ENCODE data around the gene SPACA4.
A peak's percentile ranks its signal among the peaks of the same experiment; 100 is the strongest.
"Not testable (repeated sequence)": the region's sequence is repeated elsewhere in the genome, so short reads cannot be mapped to it uniquely, and the experiment has no call there.

SPACA4 gene, protein sequence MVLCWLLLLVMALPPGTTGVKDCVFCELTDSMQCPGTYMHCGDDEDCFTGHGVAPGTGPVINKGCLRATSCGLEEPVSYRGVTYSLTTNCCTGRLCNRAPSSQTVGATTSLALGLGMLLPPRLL

DNA sequence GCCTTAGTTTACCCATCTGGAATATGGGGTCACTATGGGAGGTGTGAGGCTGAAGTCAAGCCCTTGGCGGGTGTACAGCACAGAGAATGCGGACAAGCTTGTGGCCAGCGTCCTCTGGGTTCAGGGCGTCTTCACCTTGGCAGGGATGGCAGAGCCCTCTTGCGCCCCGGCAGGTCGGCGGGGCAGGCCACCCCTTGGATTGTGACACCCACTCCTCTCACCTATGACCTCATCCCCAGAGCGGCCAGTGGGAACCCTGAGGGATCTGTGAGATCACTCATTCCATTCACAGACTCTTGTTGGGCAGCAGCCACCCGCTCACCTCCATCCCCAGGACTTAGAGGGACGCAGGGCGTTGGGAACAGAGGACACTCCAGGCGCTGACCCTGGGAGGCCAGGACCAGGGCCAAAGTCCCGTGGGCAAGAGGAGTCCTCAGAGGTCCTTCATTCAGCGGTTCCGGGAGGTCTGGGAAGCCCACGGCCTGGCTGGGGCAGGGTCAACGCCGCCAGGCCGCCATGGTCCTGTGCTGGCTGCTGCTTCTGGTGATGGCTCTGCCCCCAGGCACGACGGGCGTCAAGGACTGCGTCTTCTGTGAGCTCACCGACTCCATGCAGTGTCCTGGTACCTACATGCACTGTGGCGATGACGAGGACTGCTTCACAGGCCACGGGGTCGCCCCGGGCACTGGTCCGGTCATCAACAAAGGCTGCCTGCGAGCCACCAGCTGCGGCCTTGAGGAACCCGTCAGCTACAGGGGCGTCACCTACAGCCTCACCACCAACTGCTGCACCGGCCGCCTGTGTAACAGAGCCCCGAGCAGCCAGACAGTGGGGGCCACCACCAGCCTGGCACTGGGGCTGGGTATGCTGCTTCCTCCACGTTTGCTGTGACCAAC lies at the start of gene SPACA4:
TSS of gene SPACA4 (plus strand) at position 280 of the 896 bp plus-strand sequence. CDS start at position 517, 237 bp downstream.
- no peak within 1 kb of the TSS for H3K4me3 ChIP-seq (ENCODE audit: low read depth, low read length)

DNA sequence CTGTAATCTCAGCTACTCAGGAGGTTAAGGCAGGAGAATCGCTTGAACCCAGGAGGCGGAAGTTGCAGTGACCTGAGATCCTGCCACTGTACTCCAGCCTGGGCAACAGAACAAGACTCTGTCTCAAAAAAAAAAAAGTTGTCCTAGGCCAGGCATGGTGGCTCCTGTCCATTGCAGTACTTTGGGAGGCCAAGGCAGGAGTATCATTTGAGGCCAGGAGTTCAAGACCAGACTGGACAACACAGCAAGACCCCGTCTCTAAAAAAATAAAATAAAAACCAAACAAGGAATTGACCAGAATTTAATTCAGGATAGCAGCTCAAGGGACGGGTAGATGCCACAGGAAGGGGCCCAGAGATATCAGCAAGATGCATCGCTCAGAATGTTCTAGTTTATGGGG lies 49.7 kb upstream of the SPACA4 start:
- no peak overlapping the region for H3K4me3 ChIP-seq (ENCODE audit: low read depth, low read length)

GRCh38 chr19:48558018-48558684 lies 48.4 kb upstream of the SPACA4 start:
- no peak overlapping the region for H3K4me3 ChIP-seq (ENCODE audit: low read depth, low read length)

DNA sequence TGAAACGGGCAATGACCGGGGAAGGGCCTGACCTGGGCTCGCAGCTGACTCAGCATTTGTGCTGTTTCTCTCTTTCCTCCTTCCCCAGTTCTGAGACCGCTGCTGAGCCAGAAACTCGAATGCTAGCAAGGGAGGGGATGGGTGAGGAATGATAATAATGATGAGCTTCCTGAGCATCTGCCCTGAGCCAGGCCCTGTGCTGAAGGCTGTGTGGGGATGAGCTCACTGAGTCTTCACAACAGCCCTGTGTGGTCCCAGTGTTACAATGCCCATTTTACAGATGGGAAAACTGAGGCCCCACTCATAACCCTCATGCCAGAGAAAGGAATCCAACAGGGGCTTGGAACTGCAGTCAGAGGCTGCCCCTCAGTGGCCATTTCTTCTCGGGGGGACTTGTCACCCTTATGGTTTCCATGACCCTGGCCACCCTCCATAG lies 46.4 kb upstream of the SPACA4 start:
- H3K4me3 ChIP-seq (ENCODE audit: low read depth, low read length): no peak overlapping the region

- no peak overlapping the region for H3K4me3 ChIP-seq (ENCODE audit: low read depth, low read length)
Measured at GRCh38 chr19:48561412-48561811, 45.1 kb upstream of the SPACA4 start.

DNA sequence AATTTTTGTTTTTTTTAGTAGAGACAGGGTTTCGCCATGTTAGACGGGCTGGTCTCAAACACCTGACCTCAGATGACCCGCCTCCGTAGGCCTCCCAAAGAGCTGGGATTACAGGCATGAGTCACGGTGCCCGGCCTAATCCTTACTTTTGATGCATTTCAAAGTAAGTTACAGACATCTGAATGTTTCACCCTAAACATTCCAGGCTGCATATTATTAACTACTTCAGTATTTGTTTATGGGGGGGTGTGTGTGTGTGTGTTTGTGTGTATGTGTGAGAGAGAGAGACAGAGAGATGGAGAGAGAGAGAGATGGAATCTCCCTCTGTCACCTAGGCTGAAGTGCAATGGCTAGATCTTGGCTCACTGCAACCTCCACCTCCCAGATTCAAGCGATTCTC lies 41.5 kb upstream of the SPACA4 start:
- H3K4me3 ChIP-seq (ENCODE audit: low read depth, low read length): no peak overlapping the region

DNA sequence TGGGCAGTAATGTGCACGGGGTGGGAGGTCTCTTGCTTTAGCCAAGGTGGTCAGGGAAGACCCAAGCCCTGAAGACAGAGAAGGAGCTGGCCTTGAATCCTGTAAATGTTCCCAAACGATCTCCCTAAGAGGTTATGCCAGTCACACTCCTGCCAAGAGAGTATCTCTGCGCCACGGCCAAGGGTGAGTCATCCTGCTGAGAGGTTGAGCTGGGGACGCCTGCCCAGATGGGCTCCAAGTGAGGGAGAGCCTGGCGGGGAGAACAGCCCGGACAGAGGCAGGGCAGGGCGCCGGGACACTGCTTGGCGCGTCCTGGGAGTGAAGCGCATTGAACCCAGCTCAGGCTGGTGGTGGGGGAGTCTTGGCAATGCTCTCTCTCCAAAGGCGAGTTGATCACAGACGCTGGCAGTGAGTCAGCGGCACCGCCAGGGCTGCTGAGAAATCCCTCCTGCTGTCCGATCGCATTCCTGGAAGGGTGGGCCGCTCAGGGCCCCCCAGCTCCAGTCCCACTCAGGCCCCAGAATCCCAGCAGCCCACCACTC lies 38.1 kb upstream of the SPACA4 start:
- no peak overlapping the region for H3K4me3 ChIP-seq (ENCODE audit: low read depth, low read length)

GRCh38 chr19:48569814-48570213 lies 36.7 kb upstream of the SPACA4 start:
- no peak overlapping the region for H3K4me3 ChIP-seq (ENCODE audit: low read depth, low read length)

- H3K4me3 ChIP-seq (ENCODE audit: low read depth, low read length): no peak overlapping the region
Measured at GRCh38 chr19:48571378-48572162, 35.0 kb upstream of the SPACA4 start.

- no peak overlapping the region for H3K4me3 ChIP-seq (ENCODE audit: low read depth, low read length)
Measured at GRCh38 chr19:48573163-48573505, 33.4 kb upstream of the SPACA4 start.

- no peak overlapping the region for H3K4me3 ChIP-seq (ENCODE audit: low read depth, low read length)
Measured at GRCh38 chr19:48575931-48576622, 30.5 kb upstream of the SPACA4 start.

DNA sequence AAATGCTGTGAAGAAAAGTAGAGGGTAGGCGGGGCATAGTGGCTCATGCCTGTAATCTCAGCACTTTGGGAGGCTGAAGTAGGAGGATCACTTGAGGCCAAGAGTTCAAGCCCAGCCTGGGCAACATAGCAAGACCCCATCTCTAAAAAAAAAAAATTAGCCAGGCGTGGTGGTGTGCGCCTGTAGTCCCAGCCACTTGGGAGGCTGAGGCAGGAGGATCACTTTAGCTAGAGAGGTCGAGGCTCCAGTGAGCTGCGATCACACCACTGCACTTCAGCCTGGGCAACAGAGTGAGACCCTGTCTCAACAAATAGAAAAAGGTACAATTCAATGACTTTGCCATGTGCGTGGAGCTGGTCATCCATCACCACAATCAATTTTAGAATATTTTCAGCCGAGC lies 28.6 kb upstream of the SPACA4 start:
- not testable (repeated sequence) for H3K4me3 ChIP-seq (ENCODE audit: low read depth, low read length)

DNA sequence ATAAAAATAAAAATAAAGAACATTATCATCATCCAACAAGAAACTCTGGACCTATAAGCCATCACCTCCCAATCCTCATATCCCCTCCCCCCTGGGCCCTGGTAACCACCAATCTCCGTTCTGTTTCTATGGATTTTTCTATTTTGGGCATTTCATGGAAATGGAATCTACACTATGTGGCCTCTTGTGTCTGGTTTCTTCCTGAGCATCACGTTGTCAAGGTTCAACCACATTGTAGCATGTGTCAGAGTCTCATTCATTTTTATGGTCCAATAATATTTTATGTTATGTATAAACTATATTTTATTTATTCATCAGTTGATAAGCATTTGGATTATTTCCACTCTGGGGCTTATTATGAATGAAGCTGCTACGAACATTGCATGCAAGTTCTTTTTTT lies 27.7 kb upstream of the SPACA4 start:
- no peak overlapping the region for H3K4me3 ChIP-seq (ENCODE audit: low read depth, low read length)

- no peak overlapping the region for H3K4me3 ChIP-seq (ENCODE audit: low read depth, low read length)
Measured at GRCh38 chr19:48582168-48582567, 24.4 kb upstream of the SPACA4 start.

DNA sequence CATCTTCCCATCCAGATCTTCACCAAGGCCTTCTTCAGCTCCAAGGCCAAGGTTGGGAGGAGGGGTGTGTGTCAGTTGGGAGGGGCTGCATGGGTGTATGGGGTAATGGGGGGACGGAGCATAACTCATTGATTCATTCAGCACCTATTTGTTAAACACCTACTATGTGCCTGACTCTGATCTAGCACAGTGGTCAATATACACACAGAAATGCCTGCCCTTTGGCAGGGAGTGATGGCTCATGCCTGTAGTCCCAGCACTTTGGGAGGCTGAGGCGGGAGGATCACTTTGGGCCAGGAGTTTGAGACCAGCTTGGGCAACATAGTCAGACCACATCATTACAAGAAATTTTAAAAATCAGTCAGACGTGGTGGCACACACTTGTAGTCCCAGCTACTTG lies 19.2 kb upstream of the SPACA4 start:
- H3K4me3 ChIP-seq (ENCODE audit: low read depth, low read length): no peak overlapping the region

GRCh38 chr19:48588670-48589401 lies 17.7 kb upstream of the SPACA4 start:
- peak overlapping the region; percentile 21 for H3K4me3 ChIP-seq (ENCODE audit: low read depth, low read length)

GRCh38 chr19:48591021-48591420 lies 15.5 kb upstream of the SPACA4 start:
- no peak overlapping the region for H3K4me3 ChIP-seq (ENCODE audit: low read depth, low read length)

- H3K4me3 ChIP-seq (ENCODE audit: low read depth, low read length): no peak overlapping the region
Measured at GRCh38 chr19:48595171-48595570, 11.4 kb upstream of the SPACA4 start.

- H3K4me3 ChIP-seq (ENCODE audit: low read depth, low read length): no peak overlapping the region
Measured at GRCh38 chr19:48595833-48596232, 10.7 kb upstream of the SPACA4 start.

GRCh38 chr19:48596237-48596636 lies 10.3 kb upstream of the SPACA4 start:
- H3K4me3 ChIP-seq (ENCODE audit: low read depth, low read length): no peak overlapping the region
